GM12892 (cell line): ENCODE results near the gene LIN37.
A peak's percentile ranks its signal among the peaks of the same experiment; 100 is the strongest.
"Not testable (repeated sequence)": the region's sequence is repeated elsewhere in the genome, so short reads cannot be mapped to it uniquely, and the experiment has no call there.

Source experiments
- DNase-seq: peaks from one replicate; pipeline ENCODE4 v3.0.0; 2011; ENCODE audit not compliant: insufficient read length
- FAIRE-seq: peaks from 2 replicates; lab custom pipeline; 2011; peaks lifted over from hg19 to GRCh38; lab: Jason Lieb, UNC
- POLR2A ChIP-seq: IDR thresholded peaks from 2 replicates; pipeline ENCODE4 v1.6.1; 2011; ENCODE audit warnings: low read depth, low read length, control low read depth
- POLR2AphosphoS5 ChIP-seq: IDR thresholded peaks from 2 replicates; pipeline ENCODE4 v1.6.1; 2011; ENCODE audit warnings: low read depth, low read length, control low read depth
- TAF1 ChIP-seq: IDR thresholded peaks from 2 replicates; pipeline ENCODE4 v1.6.1; 2011; ENCODE audit warnings: low read depth, mild to moderate bottlenecking, control low read depth, low read length, borderline replicate concordance

The LIN37 gene

GRCh38 chr19:35764432-35765315, 16.3 kb downstream of the LIN37 start:
- FAIRE-seq, result no peak
- TF ChIP-seq TAF1 (no peak), POLR2A (no peak), POLR2AphosphoS5 (no peak)
- no peak for DNase-seq

- FAIRE-seq (no peak), DNase-seq (no peak)
Observed at GRCh38 chr19:35766571-35767104, 18.3 kb downstream of the LIN37 start.

GRCh38 chr19:35767288-35768081, 19.1 kb downstream of the LIN37 start:
- FAIRE-seq (no peak), DNase-seq (no peak)
- TF ChIP-seq POLR2A, result no peak
- no peak for TF ChIP-seq POLR2AphosphoS5
- TF ChIP-seq TAF1, result no peak

More at GRCh38 chr19:35766571-35767104, 18.3 kb downstream of the LIN37 start:
- TF ChIP-seq POLR2A (no peak), POLR2AphosphoS5 (no peak), TAF1 (no peak)

DNA sequence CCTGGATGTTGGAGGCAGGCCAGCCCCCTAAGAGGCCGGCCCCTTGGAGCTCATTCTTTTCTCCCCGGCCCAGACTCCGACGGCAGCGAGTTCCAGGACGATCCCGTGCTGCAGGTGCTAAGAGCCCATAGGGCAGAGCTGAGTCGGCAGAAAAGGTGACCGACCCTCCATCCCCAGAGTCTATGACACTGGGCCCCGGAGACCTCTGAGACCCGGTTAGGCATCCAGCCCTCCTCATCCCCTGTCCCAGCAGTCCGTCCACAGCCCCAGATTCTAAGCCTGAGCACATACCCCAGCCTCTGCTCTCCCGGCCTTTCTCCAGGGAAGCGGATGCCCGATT, 19.7 kb downstream of the LIN37 start:
- FAIRE-seq, result no peak
- no peak for DNase-seq
- TF ChIP-seq POLR2AphosphoS5, result no peak
- no peak for TF ChIP-seq TAF1
- no peak for TF ChIP-seq POLR2A

- FAIRE-seq, DNase-seq: not testable (repeated sequence)
Observed at GRCh38 chr19:35772362-35772761, 24.0 kb downstream of the LIN37 start.

- FAIRE-seq, result no peak
- DNase-seq, result no peak
- TF ChIP-seq POLR2AphosphoS5, result no peak
- TF ChIP-seq POLR2A, result no peak
Observed at GRCh38 chr19:35773020-35773806, 24.8 kb downstream of the LIN37 start.

DNA sequence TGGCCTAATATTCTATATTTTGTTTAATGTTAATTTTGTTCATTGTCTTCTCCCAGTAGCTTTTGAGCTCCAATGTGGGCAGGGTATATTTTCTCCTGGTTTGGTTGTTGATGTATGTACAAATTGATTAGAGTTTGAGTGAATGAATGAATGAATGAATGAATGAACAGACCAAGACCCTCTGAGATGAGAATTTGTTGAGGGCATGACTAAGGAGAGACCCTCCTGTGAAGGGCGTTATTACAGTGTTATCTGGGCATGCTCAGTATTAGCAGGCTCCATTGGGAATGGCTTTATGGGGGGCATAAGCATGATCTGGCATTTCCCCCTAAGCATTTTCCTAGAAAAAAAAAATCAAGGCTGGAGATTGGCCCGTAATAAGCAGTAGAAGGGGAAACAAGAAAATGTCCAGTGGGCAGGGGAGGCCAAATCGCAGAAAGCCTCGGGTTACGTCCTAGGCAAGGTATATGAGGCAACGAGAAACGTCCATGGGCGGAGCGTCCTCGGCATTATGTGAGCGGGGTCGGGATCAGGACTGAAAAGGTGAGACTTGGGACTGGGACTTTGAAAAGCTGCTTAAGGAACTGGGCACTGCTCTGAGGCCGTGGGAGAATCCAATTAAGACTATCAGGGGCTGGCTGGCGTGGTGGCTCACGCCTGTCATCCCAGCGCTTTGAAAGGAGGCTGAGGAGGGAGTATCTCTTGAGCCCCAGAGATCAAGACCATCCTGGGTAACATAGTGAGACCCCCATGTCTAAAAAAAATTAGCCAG, 26.1 kb downstream of the LIN37 start:
- FAIRE-seq (no peak), DNase-seq (no peak)
- TF ChIP-seq POLR2AphosphoS5 (no peak), POLR2A (no peak), TAF1 (no peak)

GRCh38 chr19:35775046-35775297, 26.6 kb downstream of the LIN37 start:
- no peak for FAIRE-seq
- TF ChIP-seq POLR2A (no peak), POLR2AphosphoS5 (no peak), TAF1 (no peak)
- DNase-seq, result no peak

DNA sequence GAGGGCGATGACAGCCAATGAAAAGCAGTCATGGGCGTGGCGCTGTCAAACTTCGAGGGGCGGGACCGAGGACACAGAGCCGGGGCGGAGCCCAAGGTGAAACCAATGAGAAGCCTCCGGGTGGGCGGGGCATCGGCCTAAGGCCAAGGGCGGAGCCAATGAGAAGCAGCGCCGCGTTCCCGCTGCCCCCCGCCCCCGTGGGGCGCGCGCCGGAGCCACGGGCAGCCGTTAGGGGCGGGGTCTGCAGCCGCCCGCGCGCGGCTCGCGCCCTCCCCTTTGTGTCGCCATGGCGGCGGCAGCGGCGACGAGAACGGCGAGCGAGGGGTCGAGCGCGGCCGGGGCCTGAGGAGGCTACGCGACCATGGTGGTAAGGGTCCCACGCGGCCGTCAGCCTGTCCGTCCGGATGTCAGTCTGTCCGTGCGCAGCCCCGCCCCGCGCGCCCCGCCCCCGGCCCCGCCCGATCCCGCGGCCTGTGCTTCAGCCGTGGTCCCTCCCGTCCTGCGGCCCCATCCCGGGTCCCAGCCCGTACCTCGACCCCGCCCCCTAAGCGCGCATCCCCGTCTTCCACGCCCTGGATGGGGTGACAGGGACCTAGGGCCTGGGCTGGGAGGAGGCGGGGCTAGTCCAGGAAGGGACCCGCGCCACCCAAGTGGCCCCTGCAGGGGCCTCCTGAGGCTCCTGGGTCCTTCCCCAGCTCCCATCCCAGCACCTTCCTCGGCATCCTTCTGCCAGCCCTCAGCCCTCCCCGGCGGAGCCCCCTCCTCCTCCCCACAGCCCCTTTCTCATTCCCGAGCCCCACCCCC, 27.1 kb downstream of the LIN37 start, which contains the start of gene ARHGAP33:
Gene ARHGAP33 (plus strand): TSS at position 267 of the 804 bp plus-strand sequence. CDS start 95 bp downstream, at position 362.
- peak; percentile 98 for DNase-seq
- FAIRE-seq, result peak; percentile 88
- TF ChIP-seq POLR2A (peak; percentile 67; the same call in 1 of the 2 replicates), TAF1 (no peak), POLR2AphosphoS5 (no peak)

DNA sequence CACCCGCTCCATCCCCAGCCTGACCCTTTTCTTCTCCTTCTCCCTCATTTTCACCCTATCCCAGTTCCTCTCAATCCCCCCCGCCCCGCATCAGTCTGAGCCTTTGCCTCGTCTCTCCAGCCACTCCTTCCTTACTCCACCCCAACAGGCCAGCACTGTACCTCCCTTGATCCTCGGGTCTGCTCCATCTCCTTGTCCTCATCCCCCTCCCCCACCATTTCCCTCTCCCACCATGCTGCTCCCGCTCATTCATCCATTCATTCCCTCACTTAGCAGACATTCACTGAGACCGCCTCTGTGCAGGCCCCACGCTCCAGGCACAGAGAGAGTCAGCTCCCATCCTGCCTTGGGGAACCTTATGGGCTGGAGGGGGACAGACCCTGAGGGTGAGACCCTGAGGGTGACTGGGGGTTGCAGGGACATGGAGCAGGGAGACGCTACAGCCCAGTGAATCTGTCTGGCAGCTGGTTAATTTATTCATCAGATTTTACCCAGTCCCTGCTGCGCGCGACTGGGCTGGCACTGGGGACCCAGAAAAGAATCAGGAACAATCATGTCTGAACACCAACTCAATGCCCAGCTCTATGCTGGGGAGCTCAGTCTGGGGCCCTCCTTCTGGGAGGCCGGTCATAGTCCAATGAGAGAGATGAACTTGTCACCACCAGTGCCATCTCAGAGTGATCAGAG, 27.9 kb downstream of the LIN37 start:
- TF ChIP-seq POLR2AphosphoS5 (no peak), TAF1 (no peak)
- FAIRE-seq (peak; percentile 33), DNase-seq (no peak)
